GM23248 (cell line): Measurements from ENCODE around the gene CELSR1. TPM values are rescaled to one million over a fixed set of nuclear protein-coding genes. Genes with fewer than 3 reads are reported as not detected.

Experiments
- DNase-seq: peaks from one replicate; pipeline ENCODE4 v3.0.0-alpha.2; 2015
- H2AFZ ChIP-seq: fragments of 200-600 bp; sonication (generic); 2 replicates; pipeline ENCODE4 v1.6.1; 2016; ENCODE audit warnings: antibody characterized with exemption
- H3F3A ChIP-seq: fragments of 200-600 bp; sonication (generic); 2 replicates; pipeline ENCODE4 v1.6.1; 2016; ENCODE audit warnings: mild to moderate bottlenecking, antibody characterized with exemption, mixed run types; ENCODE audit not compliant: insufficient read depth
- H3K27ac ChIP-seq: fragments of 200-600 bp; sonication (generic); 2 replicates; pipeline ENCODE4 v1.5.1; 2016; ENCODE audit warnings: mild to moderate bottlenecking
- H3K27me3 ChIP-seq: fragments of 200-600 bp; sonication (generic); replicated peaks from 2 replicates; pipeline ENCODE4 v1.6.1; 2016; ENCODE audit warnings: mild to moderate bottlenecking; ENCODE audit not compliant: insufficient read depth
- H3K36me3 ChIP-seq: fragments of 200-600 bp; sonication (generic); 2 replicates; pipeline ENCODE4 v1.6.1; 2016; ENCODE audit warnings: low read depth, mild to moderate bottlenecking
- H3K4me1 ChIP-seq: fragments of 200-600 bp; sonication (generic); 2 replicates; pipeline ENCODE4 v1.6.1; 2016; ENCODE audit warnings: mild to moderate bottlenecking; ENCODE audit not compliant: insufficient read depth
- H3K4me2 ChIP-seq: fragments of 200-600 bp; sonication (generic); one replicate; pipeline ENCODE4 v1.6.1; 2016; ENCODE audit warnings: mild to moderate bottlenecking; ENCODE audit not compliant: unreplicated experiment
- H3K4me3 ChIP-seq: fragments of 200-600 bp; sonication (generic); 2 replicates; pipeline ENCODE4 v1.5.1; 2016; ENCODE audit warnings: mild to moderate bottlenecking
- H3K79me2 ChIP-seq: fragments of 200-600 bp; sonication (generic); 2 replicates; pipeline ENCODE4 v1.6.1; 2016; ENCODE audit warnings: mild to moderate bottlenecking; ENCODE audit not compliant: insufficient read depth
- H3K9ac ChIP-seq: fragments of 200-600 bp; sonication (generic); 2 replicates; pipeline ENCODE4 v1.6.1; 2016; ENCODE audit warnings: mild to moderate bottlenecking
- H3K9me2 ChIP-seq: fragments of 200-600 bp; sonication (generic); 2 replicates; pipeline ENCODE4 v1.6.1; 2016; ENCODE audit warnings: mixed run types, mild to moderate bottlenecking, moderate library complexity; ENCODE audit not compliant: insufficient read depth
- H3K9me3 ChIP-seq: fragments of 200-600 bp; sonication (generic); one replicate; pipeline ENCODE4 v1.6.1; 2017; ENCODE audit warnings: low read depth
- H4K20me1 ChIP-seq: fragments of 200-600 bp; sonication (generic); 2 replicates; pipeline ENCODE4 v1.6.0; 2016; ENCODE audit not compliant: insufficient read depth
- EZH2 ChIP-seq: fragments of 200-600 bp; sonication (generic); IDR thresholded peaks from 2 replicates; pipeline ENCODE4 v1.6.1; 2018; ENCODE audit warnings: antibody characterized with exemption, mild to moderate bottlenecking; ENCODE audit not compliant: insufficient read depth, poor library complexity, severe bottlenecking
- EZH2phosphoT487 ChIP-seq: fragments of 200-600 bp; sonication (generic); IDR thresholded peaks from 2 replicates; pipeline ENCODE4 v1.6.1; 2018; ENCODE audit warnings: antibody characterized with exemption, moderate library complexity, mild to moderate bottlenecking, low read depth; ENCODE audit not compliant: insufficient read depth
- WGBS, 2 experiments: methylation state at CpG; one replicate each; pipeline ENCODE4 v1.1.6; 2015 to 2017; ENCODE audit warnings: low lambda C conversion rate in 2 of 2, low coverage in 1 of 2; ENCODE audit errors: missing lambda C conversion rate in 2 of 2; 5-methylcytosine and 5-hydroxymethylcytosine counted together
- in situ Hi-C: fragments of 300-500 bp; cut with MboI; formaldehyde crosslinking; loops from 2 replicates; pipeline ENCODE4 v1.15.0; 2020
- polyA plus RNA-seq: library from polyadenylated mRNA; unstranded; fragments of >200 nt; fragmentation: Nextera tagmentation; extraction: Ambion mirVana; gene quantifications from 2 replicates; pipeline ENCODE4 v1.2.1, GENCODE V29; 2016
- total RNA-seq: library from RNA; depleted of rRNA; stranded (reverse); fragments of >200 nt; shearing (Covaris generic); gene quantifications from 2 replicates; pipeline ENCODE4 v1.2.3, GENCODE V29; 2014

CELSR1 gene
- total and polyA plus RNA-seq, 2 experiments from 2014 or later, result 0.23 to 0.54 TPM

DNA sequence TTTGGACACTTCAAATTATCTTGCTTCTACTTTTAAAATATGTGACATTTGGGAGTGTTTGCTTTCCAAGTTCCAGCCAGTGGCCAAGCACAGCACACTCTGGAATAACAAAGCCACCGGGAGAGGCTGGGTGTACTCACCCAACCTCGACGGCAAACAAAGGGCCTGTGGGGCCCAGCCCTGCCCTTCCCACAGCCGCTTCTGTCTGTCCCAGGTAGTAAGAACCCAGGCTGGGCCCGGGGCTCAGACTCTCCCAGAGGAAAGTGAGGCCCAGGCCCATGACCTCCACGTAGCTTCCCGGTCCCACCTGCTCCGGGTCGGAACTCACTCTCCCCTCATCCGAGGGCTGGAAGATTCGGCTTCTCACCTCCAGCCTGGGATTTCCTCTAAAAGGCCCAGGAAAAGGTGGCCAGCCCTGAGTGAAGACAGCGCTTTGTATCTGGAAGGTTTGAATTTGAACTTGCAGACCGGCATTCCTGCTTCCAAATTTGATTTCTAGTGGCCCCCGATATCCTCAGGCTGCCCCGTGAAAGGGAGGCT is 93.5 kb downstream of the CELSR1 start:
- Histone ChIP-seq H3K27me3 (peaks cover 15% of the 10 kb centered on the region), H4K20me1 (no peaks in the 10 kb centered on the region), H3K4me2 (no peak overlapping the region), H2AFZ (no peak overlapping the region), H3K9me2 (no peaks in the 10 kb centered on the region), H3K36me3 (no peaks in the 10 kb centered on the region), H3F3A (no peaks in the 10 kb centered on the region), H3K4me3 (no peak overlapping the region), H3K9ac (no peak overlapping the region), H3K4me1 (no peaks in the 10 kb centered on the region), H3K9me3 (no peaks in the 10 kb centered on the region), H3K27ac (no peak overlapping the region), H3K79me2 (no peaks in the 10 kb centered on the region)
- in situ Hi-C loops, result no loop called here
- TF ChIP-seq EZH2, result no peak
- TF ChIP-seq EZH2phosphoT487, result no peak
- DNase-seq, result no peak
- 66 to 69% methylated on average over 14 to 15 of the region's 15 CpGs for WGBS, 2 experiments

DNA sequence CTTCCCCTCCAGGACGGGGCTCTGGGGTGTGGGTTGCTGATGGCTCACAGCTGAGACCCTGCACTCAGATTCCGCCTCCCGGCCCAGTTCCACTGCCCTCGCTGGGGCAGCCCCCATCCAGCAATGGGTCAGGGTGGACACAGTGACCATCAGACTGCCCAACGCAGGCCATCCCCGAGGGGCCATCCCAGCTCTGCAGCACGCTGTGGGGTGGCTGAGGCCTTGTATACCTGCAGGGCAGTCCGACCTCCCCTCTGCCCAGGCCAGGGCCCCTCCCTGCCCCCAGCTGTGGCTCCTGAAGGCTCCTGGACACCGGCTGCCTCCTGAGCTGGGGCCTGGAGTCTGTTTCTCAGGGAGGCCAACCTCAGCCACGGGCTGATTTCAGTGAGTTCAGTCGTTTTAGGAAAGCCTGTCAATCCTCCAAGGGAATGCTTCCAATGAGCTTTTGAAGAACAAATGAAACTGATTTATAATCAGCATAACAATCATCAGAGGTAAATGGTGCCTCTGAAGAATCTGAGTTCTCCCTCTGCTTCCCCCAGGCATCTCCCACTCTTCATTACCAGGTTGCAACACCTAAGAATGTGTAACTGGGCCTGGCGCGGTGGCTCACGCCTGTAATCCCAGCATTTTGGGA is 95.1 kb downstream of the CELSR1 start:
- Histone ChIP-seq H3F3A (no peaks in the 10 kb centered on the region), H3K4me1 (no peaks in the 10 kb centered on the region), H4K20me1 (no peaks in the 10 kb centered on the region), H3K9me2 (no peaks in the 10 kb centered on the region), H3K27ac (no peak overlapping the region), H3K27me3 (peaks cover 25% of the 10 kb centered on the region), H3K9me3 (no peaks in the 10 kb centered on the region), H3K36me3 (no peaks in the 10 kb centered on the region), H3K4me3 (no peak overlapping the region), H3K79me2 (no peaks in the 10 kb centered on the region), H3K4me2 (no peak overlapping the region), H2AFZ (no peak overlapping the region), H3K9ac (no peak overlapping the region)
- TF ChIP-seq EZH2, result no peak
- no peak for TF ChIP-seq EZH2phosphoT487
- no peak for DNase-seq
- WGBS, 2 experiments, result 54 to 56% methylated on average over 11 to 14 of the region's 14 CpGs
- in situ Hi-C loops, result no loop called here

DNA sequence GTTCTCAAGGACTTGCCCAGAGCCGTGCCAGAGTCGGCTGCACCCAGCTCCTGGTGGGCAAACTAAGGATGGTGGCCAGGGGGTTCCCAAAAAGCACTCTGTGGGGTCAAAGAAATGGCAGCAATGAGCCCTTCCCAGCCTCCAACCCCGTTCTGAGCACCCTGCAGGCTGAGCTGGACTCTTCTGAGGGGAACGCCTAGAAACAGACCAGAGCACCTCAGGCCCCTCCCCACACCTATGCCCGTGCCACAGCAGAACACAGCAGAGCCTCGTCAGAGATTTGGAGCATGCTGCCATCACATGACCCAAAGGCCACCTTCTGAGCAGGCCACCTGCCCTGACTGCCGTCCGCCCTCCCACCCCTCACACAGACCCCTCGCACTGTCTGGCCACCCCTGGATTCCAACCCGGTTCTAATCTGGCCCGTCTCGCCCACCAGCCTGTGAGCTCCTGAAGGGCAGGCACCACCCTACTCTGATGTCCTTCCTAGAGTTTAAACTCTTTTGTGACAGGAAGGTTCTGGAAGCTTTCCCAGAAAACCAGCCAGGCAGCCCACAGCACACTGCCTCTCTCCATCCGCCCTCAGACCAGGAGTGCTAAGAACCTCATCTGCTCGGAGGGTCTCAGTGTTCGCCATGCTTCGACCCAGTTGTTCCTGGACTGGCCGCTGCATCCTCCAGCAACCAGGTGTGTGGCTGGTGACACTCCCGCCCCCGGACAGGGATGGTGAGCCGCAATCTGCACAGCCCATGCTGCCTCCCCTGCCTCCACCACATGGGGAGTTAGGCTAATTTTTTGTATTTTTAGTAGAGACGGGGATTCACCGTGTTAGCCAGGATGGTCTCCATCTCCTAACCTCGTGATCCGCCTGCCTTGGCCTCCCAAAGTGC is 97.6 kb downstream of the CELSR1 start:
- Histone ChIP-seq H3K4me2 (no peak overlapping the region), H3K9ac (no peak overlapping the region), H3K4me3 (no peak overlapping the region), H3K36me3 (no peaks in the 10 kb centered on the region), H3K27ac (no peak overlapping the region), H2AFZ (no peak overlapping the region), H3K79me2 (no peaks in the 10 kb centered on the region), H3F3A (no peaks in the 10 kb centered on the region), H3K9me2 (no peaks in the 10 kb centered on the region), H3K9me3 (no peaks in the 10 kb centered on the region), H3K27me3 (peaks cover 19% of the 10 kb centered on the region; the same call in 1 of the 2 replicates), H3K4me1 (no peaks in the 10 kb centered on the region), H4K20me1 (no peaks in the 10 kb centered on the region)
- TF ChIP-seq EZH2phosphoT487, result no peak
- no peak for TF ChIP-seq EZH2
- whole genome bisulfite sequencing, 2 experiments, result 69 to 74% methylated on average over 22 to 23 of the region's 24 CpGs
- DNase-seq, result no peak
- in situ Hi-C loops, result loop anchor here (10.0 kb wide), 1 partner anchor 55 kb away; no protein-coding TSS in a partner anchor

DNA sequence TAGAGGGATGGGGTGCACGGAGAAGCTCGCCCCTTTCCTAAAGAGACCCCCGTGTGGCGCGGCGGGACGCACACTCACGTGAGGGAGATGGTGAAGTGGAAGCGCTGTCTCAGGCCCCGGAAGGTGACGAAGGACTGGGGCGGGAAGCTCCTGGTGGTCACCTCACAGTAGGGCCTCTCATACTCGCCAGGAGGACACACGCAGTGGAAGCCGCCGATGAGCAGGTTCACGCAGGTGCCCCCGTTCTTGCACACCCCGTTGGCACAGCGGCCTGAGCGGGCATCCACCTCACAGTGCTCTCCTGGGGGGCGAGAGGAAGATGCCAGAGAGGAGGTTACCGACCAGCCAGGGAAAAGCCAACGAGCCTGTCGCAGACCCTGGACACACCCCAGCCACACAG is 98.3 kb downstream of the CELSR1 start:
- Histone ChIP-seq H3K4me2 (no peak overlapping the region), H3K4me1 (no peaks in the 10 kb centered on the region), H3K4me3 (no peak overlapping the region), H3F3A (no peaks in the 10 kb centered on the region), H3K79me2 (no peaks in the 10 kb centered on the region), H3K27me3 (peaks cover 19% of the 10 kb centered on the region; the same call in 1 of the 2 replicates), H3K9me3 (no peaks in the 10 kb centered on the region), H3K36me3 (no peaks in the 10 kb centered on the region), H3K9me2 (no peaks in the 10 kb centered on the region), H3K27ac (no peak overlapping the region), H2AFZ (no peak overlapping the region), H3K9ac (no peak overlapping the region), H4K20me1 (no peaks in the 10 kb centered on the region)
- no peak for TF ChIP-seq EZH2phosphoT487
- no peak for TF ChIP-seq EZH2
- WGBS, 2 experiments, result 82 to 85% methylated on average over 25 of the region's 25 CpGs
- in situ Hi-C loops, result loop anchor here (10.0 kb wide), 1 partner anchor 56 kb away; no protein-coding TSS in a partner anchor
- no peak for DNase-seq
